ENCODE measurements around the gene APOL6. TPM values are rescaled to one million over a fixed set of nuclear protein-coding genes. Genes with fewer than 3 reads are reported as not detected.
"Not testable (repeated sequence)": the region's sequence is repeated elsewhere in the genome, so short reads cannot be mapped to it uniquely, and the experiment has no call there.

APOL6 gene
- total and polyA plus RNA-seq, 2 experiments from 2014 or later = 8.0 to 20.8 TPM

DNA sequence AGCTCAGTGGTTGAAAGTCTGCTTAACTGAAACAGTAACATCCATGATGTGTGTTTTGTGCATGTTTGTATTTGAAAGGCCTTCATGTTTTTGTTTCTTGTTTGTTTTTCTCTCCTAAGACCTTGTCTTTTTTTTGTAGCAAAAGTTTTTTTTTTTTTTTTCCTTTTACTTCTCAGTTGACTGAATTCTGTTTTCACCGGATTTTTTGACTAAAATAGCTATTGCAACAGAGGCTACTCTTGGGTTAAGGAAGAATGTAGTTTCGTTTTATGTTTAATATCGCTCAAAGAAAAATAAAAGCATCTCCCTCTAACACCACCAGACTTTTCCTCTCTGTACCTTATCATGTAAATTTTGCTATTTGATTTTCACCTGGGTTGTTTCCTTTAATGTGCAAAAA lies 15.1 kb downstream of the APOL6 start:
- H3K4me3 ChIP-seq = peak overlapping the region; percentile 60
- peak overlapping the region; percentile 26; the same call in 1 of the 2 replicates for H2AFZ ChIP-seq

DNA sequence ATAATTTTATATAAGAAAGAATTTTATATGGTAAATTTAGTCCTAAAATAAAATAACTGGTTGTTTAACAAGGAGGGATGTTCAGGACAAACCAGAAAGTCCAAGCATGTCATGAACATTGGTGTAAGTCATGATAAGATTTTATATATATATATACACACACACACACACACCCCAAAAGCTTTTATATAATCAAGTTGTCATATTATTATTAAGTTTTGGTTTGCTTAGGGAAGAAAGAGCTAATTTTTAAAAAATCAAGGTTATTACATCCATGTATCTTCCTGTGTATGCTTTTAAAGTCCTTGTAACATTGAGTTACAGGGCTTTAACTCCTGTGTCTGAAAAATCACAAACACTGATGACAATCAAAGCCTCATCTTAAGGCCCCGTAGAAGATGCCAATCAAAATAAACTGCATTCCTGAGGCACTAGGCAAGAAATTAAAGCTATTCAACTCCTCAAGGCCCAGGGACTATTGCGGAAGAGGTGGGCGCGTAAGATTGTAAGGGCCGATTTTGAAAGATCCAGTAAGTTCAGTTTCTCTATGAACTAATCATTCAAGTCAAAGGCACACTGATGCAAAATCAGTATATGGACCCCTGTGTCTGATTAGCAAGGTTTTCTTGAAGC lies 16.8 kb downstream of the APOL6 start:
- peaks cover 14% of the 10 kb centered on the region for H3F3A ChIP-seq (ENCODE audit: insufficient read depth)
- H2AFZ ChIP-seq = no peak overlapping the region
- H3K9me2 ChIP-seq (ENCODE audit: insufficient read depth) = no peaks in the 10 kb centered on the region
- peaks cover 7% of the 10 kb centered on the region for H3K36me3 ChIP-seq (ENCODE audit: low read depth)
- H3K9me3 ChIP-seq (ENCODE audit: low read depth) = peaks cover 4% of the 10 kb centered on the region
- no peaks in the 10 kb centered on the region for H3K27me3 ChIP-seq (replicated peaks; ENCODE audit: insufficient read depth)
- 95 to 96% methylated on average over 5 of the region's 5 CpGs for WGBS, 2 experiments (ENCODE audit: low coverage in 1 of 2, low lambda C conversion rate in 2 of 2, missing lambda C conversion rate in 2 of 2)
- H3K4me3 ChIP-seq = no peak overlapping the region
- H3K79me2 ChIP-seq (ENCODE audit: insufficient read depth) = peaks cover 14% of the 10 kb centered on the region
- no peak overlapping the region for H3K9ac ChIP-seq
- no peaks in the 10 kb centered on the region for H4K20me1 ChIP-seq (ENCODE audit: insufficient read depth)
- no peak for DNase-seq
- in situ Hi-C loops (cut with MboI) = no loop called here
- TF ChIP-seq EZH2phosphoT487 (IDR thresholded peaks at IDR 0.05; ENCODE audit: insufficient read depth, low read depth) (no peak), EZH2 (IDR thresholded peaks at IDR 0.05; ENCODE audit: insufficient read depth, poor library complexity, severe bottlenecking) (no peak)
- no peak overlapping the region for H3K27ac ChIP-seq
- H3K4me1 ChIP-seq (ENCODE audit: insufficient read depth) = peaks cover 16% of the 10 kb centered on the region
- H3K4me2 ChIP-seq (ENCODE audit: unreplicated experiment) = no peak overlapping the region

More for the DNA sequence above, 15.1 kb downstream of the APOL6 start:
- H3K9ac ChIP-seq = peak overlapping the region; percentile 46
- H3K9me2 ChIP-seq (ENCODE audit: insufficient read depth) = no peaks in the 10 kb centered on the region
- peaks cover 4% of the 10 kb centered on the region for H3K9me3 ChIP-seq (ENCODE audit: low read depth)
- H3F3A ChIP-seq (ENCODE audit: insufficient read depth) = peaks cover 14% of the 10 kb centered on the region
- DNase-seq = peak; percentile 48
- 31 to 42% methylated on average over 3 of the region's 3 CpGs for WGBS, 2 experiments (ENCODE audit: low coverage in 1 of 2, low lambda C conversion rate in 2 of 2, missing lambda C conversion rate in 2 of 2)
- H4K20me1 ChIP-seq (ENCODE audit: insufficient read depth) = no peaks in the 10 kb centered on the region
- no peaks in the 10 kb centered on the region for H3K27me3 ChIP-seq (replicated peaks; ENCODE audit: insufficient read depth)
- peak overlapping the region; percentile 66 for H3K4me2 ChIP-seq (ENCODE audit: unreplicated experiment)
- H3K79me2 ChIP-seq (ENCODE audit: insufficient read depth) = peaks cover 14% of the 10 kb centered on the region
- no peak overlapping the region for H3K27ac ChIP-seq
- in situ Hi-C loops (cut with MboI) = no loop called here
- H3K4me1 ChIP-seq (ENCODE audit: insufficient read depth) = peaks cover 16% of the 10 kb centered on the region
- TF ChIP-seq EZH2phosphoT487 (IDR thresholded peaks at IDR 0.05; ENCODE audit: insufficient read depth, low read depth) = no peak
- no peak for TF ChIP-seq EZH2 (IDR thresholded peaks at IDR 0.05; ENCODE audit: insufficient read depth, poor library complexity, severe bottlenecking)
- peaks cover 22% of the 10 kb centered on the region for H3K36me3 ChIP-seq (ENCODE audit: low read depth)

DNA sequence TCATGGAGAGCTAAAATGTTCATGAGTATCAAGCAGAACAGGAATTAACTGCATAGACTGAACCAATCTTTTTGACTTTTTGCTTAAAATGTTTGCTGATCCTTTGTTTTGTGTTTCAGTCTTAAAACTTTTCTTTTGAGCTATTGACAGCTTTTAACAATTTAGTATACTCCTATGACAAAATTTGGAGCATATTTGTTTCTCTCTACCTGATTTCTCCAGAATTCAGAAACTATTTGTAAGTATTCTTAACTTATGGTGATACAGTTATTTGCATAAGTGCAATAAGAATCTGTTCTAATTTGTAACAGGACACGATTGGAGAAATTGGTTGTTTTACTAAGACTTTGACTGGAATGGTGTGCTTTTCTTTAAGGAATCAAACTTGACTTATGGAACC lies 18.5 kb downstream of the APOL6 start:
- H3K9ac ChIP-seq; H3K27me3 ChIP-seq (replicated peaks; ENCODE audit: insufficient read depth); H2AFZ ChIP-seq; H3K4me2 ChIP-seq (ENCODE audit: unreplicated experiment); H3K4me3 ChIP-seq; in situ Hi-C loops (cut with MboI); H3K27ac ChIP-seq; H3K9me3 ChIP-seq (ENCODE audit: low read depth); H4K20me1 ChIP-seq (ENCODE audit: insufficient read depth); H3F3A ChIP-seq (ENCODE audit: insufficient read depth); DNase-seq; H3K36me3 ChIP-seq (ENCODE audit: low read depth); H3K4me1 ChIP-seq (ENCODE audit: insufficient read depth); H3K9me2 ChIP-seq (ENCODE audit: insufficient read depth): not testable (repeated sequence)
- H3K79me2 ChIP-seq (ENCODE audit: insufficient read depth) = peaks cover 14% of the 10 kb centered on the region
- 75 to 94% methylated on average over 1 of the region's 1 CpG for WGBS, 2 experiments (ENCODE audit: low coverage in 1 of 2, low lambda C conversion rate in 2 of 2, missing lambda C conversion rate in 2 of 2)

DNA sequence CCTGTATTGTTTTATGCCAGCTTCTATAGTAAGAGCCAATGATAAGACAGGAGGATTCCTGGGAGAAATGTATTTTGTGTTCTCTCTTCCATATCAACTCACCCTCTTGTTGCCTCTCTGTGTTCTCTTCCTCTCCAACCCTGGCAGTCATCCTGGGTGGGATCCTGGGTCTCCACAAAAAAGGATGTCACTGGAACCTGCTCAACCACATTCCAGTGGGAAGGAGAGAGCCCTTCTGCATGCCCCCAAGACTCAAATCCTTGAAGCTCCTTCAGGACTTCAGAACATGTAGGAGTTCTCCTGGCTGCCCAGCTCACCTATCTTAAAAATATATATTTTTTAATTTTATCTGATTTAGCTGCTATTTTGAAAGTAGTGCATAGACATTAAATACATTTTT lies 26.1 kb downstream of the APOL6 start:
- H2AFZ ChIP-seq = no peak overlapping the region
- H3K9me2 ChIP-seq (ENCODE audit: insufficient read depth) = no peaks in the 10 kb centered on the region
- in situ Hi-C loops (cut with MboI) = no loop called here

DNA sequence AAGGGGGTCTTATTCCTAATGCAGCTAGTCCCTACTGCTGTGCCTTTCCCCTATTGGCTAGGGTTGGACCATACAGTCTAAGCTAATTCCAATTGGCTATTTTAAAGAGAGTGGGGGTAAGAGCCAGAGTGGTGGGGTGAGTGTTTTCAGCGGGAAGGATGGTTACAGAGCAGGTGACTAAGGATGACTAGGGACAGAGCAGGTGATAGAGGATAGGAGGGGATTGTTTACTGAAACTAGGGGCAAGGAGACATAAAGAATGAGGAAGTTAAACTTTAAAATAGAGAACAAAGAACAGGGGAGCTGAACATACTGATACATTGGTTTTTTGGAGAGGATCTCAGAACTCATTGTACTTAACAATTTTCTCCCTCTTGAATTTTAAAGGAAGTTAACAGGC lies 27.8 kb downstream of the APOL6 start:
- H4K20me1 ChIP-seq (ENCODE audit: insufficient read depth); H3K4me2 ChIP-seq (ENCODE audit: unreplicated experiment); H3F3A ChIP-seq (ENCODE audit: insufficient read depth); H3K9me2 ChIP-seq (ENCODE audit: insufficient read depth); H3K27me3 ChIP-seq (replicated peaks; ENCODE audit: insufficient read depth); H3K79me2 ChIP-seq (ENCODE audit: insufficient read depth); H3K36me3 ChIP-seq (ENCODE audit: low read depth); in situ Hi-C loops (cut with MboI); H3K4me1 ChIP-seq (ENCODE audit: insufficient read depth); H2AFZ ChIP-seq; DNase-seq; H3K27ac ChIP-seq; H3K9ac ChIP-seq; H3K4me3 ChIP-seq; H3K9me3 ChIP-seq (ENCODE audit: low read depth): not testable (repeated sequence)
- 83 to 100% methylated on average over 1 of the region's 1 CpG for WGBS, 2 experiments (ENCODE audit: low coverage in 1 of 2, low lambda C conversion rate in 2 of 2, missing lambda C conversion rate in 2 of 2)

More for the DNA sequence above, 26.1 kb downstream of the APOL6 start:
- Histone ChIP-seq H3K9me3 (ENCODE audit: low read depth) (no peaks in the 10 kb centered on the region), H3K27ac (no peak overlapping the region), H4K20me1 (ENCODE audit: insufficient read depth) (no peaks in the 10 kb centered on the region), H3K4me2 (ENCODE audit: unreplicated experiment) (no peak overlapping the region), H3F3A (ENCODE audit: insufficient read depth) (no peaks in the 10 kb centered on the region), H3K36me3 (ENCODE audit: low read depth) (no peaks in the 10 kb centered on the region), H3K9ac (no peak overlapping the region), H3K27me3 (replicated peaks; ENCODE audit: insufficient read depth) (no peaks in the 10 kb centered on the region), H3K4me3 (no peak overlapping the region), H3K79me2 (ENCODE audit: insufficient read depth) (no peaks in the 10 kb centered on the region), H3K4me1 (ENCODE audit: insufficient read depth) (no peaks in the 10 kb centered on the region)
- no peak for DNase-seq
- TF ChIP-seq EZH2phosphoT487 (IDR thresholded peaks at IDR 0.05; ENCODE audit: insufficient read depth, low read depth) = no peak
- no peak for TF ChIP-seq EZH2 (IDR thresholded peaks at IDR 0.05; ENCODE audit: insufficient read depth, poor library complexity, severe bottlenecking)
